ENCODE measurements around the gene RAB8B. TPM values are rescaled to one million over a fixed set of nuclear protein-coding genes. Genes with fewer than 3 reads are reported as not detected.

RAB8B gene
- total RNA-seq, 1 donor from 2014 or later, result 31.6 TPM

DNA sequence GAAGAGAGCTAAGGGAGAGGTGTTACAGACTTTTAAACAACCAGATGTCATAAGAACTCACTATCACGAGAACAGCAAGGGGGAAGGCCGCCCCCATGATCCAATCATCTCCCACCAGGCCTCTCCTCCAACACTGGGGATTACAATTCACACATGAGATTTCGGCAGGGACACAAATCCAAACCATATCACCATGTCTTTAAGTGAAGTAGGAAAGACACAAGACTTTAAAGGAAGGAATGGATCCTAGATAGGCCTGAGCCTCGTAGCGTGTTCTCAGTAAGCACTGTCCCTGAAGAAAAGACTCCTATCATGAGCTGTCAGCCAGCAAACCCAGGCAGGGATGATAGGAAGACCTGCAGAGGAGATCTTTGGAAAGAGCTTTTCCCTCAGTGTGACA is 17.0 kb upstream of the RAB8B start:
- Mint-ChIP-seq H3K4me1 (ENCODE audit: low read depth) (no peaks in the 10 kb centered on the region), H3K27me3 (no peaks in the 10 kb centered on the region), H3K4me3 (ENCODE audit: low read depth) (no peak overlapping the region), H3K9me3 (ENCODE audit: low read depth) (no peaks in the 10 kb centered on the region), H3K27ac (no peak overlapping the region), H3K36me3 (ENCODE audit: insufficient read depth) (no peaks in the 10 kb centered on the region)
- no peak for DNase-seq (ENCODE audit: low spot score, unreplicated experiment)
- TF ChIP-seq, protein P1, sequence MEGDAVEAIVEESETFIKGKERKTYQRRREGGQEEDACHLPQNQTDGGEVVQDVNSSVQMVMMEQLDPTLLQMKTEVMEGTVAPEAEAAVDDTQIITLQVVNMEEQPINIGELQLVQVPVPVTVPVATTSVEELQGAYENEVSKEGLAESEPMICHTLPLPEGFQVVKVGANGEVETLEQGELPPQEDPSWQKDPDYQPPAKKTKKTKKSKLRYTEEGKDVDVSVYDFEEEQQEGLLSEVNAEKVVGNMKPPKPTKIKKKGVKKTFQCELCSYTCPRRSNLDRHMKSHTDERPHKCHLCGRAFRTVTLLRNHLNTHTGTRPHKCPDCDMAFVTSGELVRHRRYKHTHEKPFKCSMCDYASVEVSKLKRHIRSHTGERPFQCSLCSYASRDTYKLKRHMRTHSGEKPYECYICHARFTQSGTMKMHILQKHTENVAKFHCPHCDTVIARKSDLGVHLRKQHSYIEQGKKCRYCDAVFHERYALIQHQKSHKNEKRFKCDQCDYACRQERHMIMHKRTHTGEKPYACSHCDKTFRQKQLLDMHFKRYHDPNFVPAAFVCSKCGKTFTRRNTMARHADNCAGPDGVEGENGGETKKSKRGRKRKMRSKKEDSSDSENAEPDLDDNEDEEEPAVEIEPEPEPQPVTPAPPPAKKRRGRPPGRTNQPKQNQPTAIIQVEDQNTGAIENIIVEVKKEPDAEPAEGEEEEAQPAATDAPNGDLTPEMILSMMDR (IDR thresholded peaks at IDR 0.05; ENCODE audit: unreplicated experiment), result no peak

DNA sequence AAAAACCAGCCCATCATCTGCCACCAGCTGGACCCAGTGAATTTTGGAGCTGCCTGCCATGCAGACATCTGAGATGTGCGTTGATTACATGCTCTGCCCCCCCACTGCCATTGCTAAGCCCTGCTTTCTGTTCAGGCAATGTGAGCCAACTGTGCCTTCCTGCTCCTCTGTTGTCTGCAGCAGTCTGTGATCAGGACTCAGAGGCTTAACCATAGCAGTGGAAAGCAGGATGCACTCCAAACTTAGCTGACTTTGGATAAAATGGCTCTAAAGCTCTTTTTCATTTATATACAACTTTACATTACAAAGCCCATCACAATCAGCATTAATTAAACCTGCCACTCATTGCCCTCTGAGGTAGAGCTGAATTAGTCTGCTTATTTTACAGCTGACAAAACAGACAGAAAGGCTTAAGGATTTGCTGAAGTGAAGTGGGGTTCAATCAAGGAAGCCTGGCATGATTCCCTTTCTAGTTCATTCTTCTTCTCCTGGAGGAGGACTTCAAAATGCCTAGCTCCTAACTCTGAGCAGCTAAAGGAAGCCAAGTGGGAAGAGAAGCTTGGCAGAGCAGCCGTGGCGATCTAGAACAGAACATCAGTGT is 16.5 kb upstream of the RAB8B start:
- no peak for DNase-seq (ENCODE audit: low spot score, unreplicated experiment)

DNA sequence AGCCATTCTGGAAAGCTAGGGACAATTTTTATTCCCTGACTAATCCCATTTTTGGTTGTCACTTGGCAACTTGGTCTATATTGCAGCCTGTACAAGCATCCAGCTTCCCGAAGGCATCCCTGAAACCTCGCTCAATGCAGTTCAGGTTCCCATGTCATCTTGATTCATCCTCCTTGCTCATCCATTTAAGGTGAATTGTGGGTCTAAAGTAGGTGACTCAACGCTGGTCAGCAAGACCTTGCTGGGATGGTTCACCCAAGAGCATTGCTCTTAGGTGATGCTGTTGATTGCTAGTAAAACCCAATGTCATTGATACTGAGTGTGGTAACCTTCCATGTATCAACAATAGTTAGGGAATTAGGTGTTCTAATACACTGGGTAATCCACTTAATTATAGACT is 13.1 kb upstream of the RAB8B start:
- Mint-ChIP-seq H3K27ac (no peak overlapping the region), H3K27me3 (no peaks in the 10 kb centered on the region), H3K4me1 (ENCODE audit: low read depth) (peaks cover 2% of the 10 kb centered on the region), H3K4me3 (ENCODE audit: low read depth) (no peak overlapping the region), H3K36me3 (ENCODE audit: insufficient read depth) (no peaks in the 10 kb centered on the region), H3K9me3 (ENCODE audit: low read depth) (no peaks in the 10 kb centered on the region)
- DNase-seq (ENCODE audit: low spot score, unreplicated experiment), result no peak
- TF ChIP-seq, protein P1 (IDR thresholded peaks at IDR 0.05; ENCODE audit: unreplicated experiment), result no peak

More for the DNA sequence above, 16.5 kb upstream of the RAB8B start:
- H3K4me1 Mint-ChIP-seq (ENCODE audit: low read depth), result peaks cover 2% of the 10 kb centered on the region
- no peak overlapping the region for H3K4me3 Mint-ChIP-seq (ENCODE audit: low read depth)
- no peaks in the 10 kb centered on the region for H3K27me3 Mint-ChIP-seq
- H3K36me3 Mint-ChIP-seq (ENCODE audit: insufficient read depth), result no peaks in the 10 kb centered on the region
- TF ChIP-seq, protein P1 (IDR thresholded peaks at IDR 0.05; ENCODE audit: unreplicated experiment), result no peak
- no peaks in the 10 kb centered on the region for H3K9me3 Mint-ChIP-seq (ENCODE audit: low read depth)
- no peak overlapping the region for H3K27ac Mint-ChIP-seq

DNA sequence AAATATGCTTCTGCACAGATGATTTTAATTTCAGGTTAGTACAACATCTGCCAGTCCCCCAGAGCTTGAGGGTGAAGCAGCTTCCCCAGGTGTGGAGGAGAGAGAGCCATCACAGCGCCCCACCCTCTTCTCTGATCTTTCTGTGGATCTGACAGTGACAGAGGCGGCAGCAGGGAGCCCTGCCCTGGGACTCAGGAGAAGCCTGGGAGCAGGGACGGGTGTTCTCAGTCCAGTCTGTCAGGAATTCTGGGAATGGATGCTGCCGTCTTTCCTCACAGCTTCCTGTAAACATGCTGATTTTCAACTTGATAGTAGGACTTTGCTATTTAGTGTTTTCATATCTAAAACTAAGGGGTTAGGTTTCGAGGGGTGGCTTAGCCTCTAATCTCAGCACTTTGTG is 11.4 kb upstream of the RAB8B start:
- no peak for DNase-seq (ENCODE audit: low spot score, unreplicated experiment)
- Mint-ChIP-seq H3K4me3 (ENCODE audit: low read depth) (no peak overlapping the region), H3K36me3 (ENCODE audit: insufficient read depth) (no peaks in the 10 kb centered on the region), H3K9me3 (ENCODE audit: low read depth) (no peaks in the 10 kb centered on the region), H3K4me1 (ENCODE audit: low read depth) (peaks cover 2% of the 10 kb centered on the region), H3K27me3 (no peaks in the 10 kb centered on the region), H3K27ac (no peak overlapping the region)
- TF ChIP-seq, protein P1 (IDR thresholded peaks at IDR 0.05; ENCODE audit: unreplicated experiment), result no peak

DNA sequence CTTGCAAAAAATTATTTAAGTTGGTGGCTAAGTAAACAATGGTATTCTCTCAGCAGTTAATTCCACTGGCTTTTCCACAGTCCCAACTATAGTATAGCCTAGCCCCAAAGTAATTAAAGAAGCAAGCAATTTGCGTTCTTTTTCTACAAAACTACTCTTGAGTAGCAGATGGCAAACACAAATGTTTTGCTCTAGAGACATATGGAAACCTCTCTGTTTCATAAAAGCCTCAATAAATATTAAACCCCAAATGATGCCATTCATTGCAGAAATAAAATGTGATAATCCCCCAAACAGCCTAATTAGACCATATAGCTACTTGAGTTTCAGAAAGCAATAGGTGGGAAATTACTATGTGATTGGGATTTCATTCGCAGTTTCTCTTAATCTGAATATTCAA is 8.7 kb upstream of the RAB8B start:
- Mint-ChIP-seq H3K27me3 (no peaks in the 10 kb centered on the region), H3K4me1 (ENCODE audit: low read depth) (peaks cover 2% of the 10 kb centered on the region), H3K36me3 (ENCODE audit: insufficient read depth) (no peaks in the 10 kb centered on the region), H3K27ac (no peak overlapping the region), H3K9me3 (ENCODE audit: low read depth) (no peaks in the 10 kb centered on the region), H3K4me3 (ENCODE audit: low read depth) (no peak overlapping the region)
- TF ChIP-seq, protein P1 (IDR thresholded peaks at IDR 0.05; ENCODE audit: unreplicated experiment), result no peak
- DNase-seq (ENCODE audit: low spot score, unreplicated experiment), result no peak
